Measurements from ENCODE around the gene RTCB.
A peak's percentile ranks its signal among the peaks of the same experiment; 100 is the strongest.

RTCB gene

DNA sequence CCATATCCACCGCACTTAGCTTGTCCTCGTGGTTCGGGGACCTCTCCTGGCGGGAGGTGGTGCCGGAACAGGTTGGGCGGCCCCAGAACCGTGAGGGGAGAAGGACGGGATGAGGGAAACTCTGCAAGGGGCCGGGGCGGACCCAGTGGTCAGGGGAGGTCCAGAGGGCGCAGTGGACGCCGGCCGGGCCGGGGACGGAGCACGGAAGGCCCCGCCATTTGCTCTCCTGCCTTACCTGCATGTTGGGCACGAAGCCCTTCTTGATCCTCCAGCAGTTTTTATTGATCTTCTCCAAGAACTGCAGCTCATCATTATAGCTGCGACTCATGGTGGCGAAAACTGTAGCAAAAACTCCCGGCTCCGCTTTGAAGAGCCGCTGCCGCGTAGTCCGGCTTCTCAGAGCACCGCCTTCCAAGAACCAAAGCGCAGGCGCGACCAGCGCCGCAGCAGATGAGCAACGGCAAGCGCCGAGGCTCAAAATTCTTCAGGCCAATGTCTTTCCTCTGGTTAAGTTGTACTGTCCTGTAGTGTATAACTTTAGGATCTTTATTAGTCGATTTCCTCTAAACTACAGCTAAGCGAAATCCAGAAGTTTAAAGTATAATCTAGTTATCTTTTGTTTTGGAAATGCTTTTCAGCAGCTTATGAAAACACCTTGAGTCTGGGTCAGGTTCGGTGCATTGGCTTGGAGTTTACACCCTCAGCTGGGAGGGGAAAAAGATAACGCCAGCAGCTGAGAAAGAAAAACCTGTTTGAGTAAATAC lies at the start of gene RTCB:
RTCB (minus strand) TSS at position 419 of the 764 bp plus-strand sequence; CDS start at position 328, 91 bp downstream.
- peak; percentile 84 for DNase-seq

DNA sequence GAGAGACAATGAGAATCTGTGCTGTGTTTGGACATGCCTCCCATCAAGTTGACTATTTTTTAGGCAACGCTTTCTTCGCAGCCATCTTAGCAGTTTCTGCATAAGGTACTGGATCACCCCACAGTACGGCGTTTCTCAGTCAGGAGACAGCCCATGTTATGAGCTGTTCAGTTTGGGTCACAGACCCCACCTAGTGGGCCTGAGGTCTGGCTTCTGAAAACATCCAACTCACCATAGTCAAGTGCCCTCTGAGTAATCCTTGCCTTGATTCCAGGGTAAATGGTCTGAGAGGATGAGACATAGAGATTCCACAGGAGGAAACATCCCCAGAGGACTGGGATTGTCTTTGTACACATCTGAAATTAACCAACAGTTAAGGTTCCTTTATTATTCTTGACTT lies 45.0 kb upstream of the RTCB start:
- no peak for DNase-seq

DNA sequence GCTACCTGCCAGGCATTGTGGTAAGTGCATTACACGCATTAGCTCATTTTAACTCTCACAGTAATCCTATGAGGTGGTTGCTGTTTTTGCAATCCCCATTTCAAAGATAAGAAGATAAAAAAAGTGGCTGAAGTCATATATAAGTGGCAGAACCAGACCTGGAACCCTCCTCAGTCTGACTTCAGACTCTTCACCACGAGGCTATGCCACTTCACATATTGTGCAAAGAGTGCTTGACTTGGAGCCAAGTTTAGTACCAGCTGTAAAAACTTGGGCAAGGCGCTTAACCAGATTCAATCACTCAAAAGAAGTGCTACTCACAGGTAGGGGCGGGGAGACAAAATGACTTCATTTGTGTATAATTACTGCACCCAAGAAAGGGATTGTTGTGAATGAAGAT lies 36.9 kb upstream of the RTCB start:
- no peak for DNase-seq

DNA sequence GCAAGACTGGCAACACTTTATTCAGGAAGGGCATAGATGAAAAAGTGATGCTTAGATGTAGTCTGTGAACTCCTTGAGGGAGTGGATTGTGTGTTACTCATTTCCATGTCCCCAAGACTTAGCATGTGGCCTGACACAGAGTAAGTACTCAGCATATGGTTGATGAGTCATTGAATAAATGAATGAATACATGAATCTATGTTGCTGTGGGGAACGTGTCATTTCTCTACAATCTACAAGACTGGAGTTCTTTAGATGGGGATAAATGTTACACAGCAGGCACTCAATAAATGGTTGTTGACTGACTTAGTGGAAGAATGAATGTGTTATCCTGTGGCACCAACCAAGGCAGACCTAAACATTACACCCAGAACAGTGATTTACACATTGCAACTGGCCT lies 34.3 kb upstream of the RTCB start:
- DNase-seq, result no peak

DNA sequence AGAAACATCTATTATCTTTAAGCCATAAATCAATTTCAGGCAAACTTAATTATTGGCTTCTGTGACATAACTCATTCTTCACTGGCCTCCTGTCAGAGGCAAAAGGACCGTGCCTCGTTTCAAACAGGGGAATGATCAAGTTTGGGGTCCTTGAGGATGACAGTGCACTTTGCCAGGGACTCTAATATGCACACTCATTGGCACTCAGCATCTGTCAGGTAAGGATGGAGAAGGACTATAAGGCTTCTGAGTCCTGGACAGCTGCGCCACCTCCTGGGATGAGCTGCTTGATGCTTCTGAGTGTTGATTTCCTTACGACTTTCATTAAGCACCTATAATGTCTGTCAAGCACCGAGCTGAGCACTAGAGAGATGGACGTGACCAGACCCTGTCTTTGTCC lies 32.0 kb upstream of the RTCB start:
- no peak for DNase-seq

DNA sequence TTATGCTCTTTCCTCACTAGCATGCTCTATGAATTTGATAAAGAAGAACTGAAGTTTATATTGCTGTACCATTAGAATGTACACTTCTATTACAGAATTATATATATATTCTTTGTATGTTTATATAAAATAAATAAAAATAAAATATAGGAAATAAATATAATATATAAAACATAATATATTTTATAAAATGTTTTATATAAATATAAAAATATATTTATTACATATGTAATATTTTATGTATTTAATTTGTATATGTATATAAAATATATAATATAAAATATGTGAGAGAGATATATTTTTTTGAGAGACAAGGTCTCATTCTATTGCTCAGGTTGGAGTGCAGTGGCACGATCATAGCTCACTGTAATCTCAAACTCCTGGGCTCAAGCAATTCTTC lies 18.3 kb upstream of the RTCB start:
- no peak for DNase-seq

DNA sequence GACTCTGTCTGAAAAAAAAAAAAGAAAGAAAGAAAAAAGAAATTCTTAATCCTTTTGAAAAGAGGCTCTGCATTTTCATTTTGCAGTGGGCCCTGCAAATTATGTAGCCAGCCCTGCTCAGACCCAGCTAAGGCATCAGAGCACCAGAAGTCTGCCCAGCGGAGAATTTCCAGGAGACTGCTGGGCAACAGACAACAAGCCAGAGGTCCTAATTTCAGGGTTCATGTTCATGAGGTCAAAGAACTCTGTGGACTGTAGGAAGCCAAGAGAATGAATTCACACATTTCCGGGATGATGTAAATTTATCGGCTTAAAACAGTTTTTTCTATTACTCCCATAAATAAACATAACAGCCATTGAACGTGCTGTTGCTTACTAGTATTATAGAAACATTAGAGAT lies 14.8 kb upstream of the RTCB start:
- no peak for DNase-seq

DNA sequence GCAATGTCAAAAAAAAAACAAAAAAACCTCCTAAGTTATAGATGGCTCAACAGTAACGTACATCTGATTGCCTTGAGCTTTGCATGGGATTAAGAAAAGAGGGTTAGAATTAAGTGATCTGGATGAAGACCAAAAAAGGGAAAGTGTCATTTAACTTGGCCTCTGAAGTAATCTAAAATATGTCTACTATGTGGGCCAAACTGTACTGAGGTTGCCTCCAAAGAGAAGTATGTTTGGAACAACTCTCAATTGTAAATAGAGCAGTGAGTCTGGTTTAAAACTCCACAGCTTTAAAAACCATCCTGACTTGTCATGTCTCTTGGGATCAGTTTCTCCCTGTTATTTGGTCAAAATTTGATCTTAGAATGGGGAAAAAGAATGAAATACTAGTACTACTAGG lies 11.6 kb upstream of the RTCB start:
- DNase-seq, result no peak

DNA sequence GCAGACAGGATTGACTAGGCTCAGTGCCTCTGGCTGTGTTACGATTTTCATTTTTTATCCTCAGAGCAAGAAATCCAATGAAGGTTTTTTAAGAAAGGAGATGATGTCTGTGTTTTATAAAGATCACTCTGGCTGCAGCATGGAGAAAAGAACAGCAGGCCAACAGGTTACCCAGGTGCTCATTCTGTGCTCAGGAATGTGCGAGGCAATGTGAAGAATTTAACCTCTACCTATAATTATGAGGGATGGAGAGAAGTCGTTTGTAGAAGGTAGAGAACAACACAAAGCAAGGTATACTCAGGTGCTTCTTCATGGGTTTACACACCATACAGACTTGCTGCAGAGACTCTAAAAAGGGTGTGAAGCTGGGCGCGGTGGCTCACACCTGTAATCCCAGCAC lies 10.0 kb upstream of the RTCB start:
- DNase-seq, result no peak

DNA sequence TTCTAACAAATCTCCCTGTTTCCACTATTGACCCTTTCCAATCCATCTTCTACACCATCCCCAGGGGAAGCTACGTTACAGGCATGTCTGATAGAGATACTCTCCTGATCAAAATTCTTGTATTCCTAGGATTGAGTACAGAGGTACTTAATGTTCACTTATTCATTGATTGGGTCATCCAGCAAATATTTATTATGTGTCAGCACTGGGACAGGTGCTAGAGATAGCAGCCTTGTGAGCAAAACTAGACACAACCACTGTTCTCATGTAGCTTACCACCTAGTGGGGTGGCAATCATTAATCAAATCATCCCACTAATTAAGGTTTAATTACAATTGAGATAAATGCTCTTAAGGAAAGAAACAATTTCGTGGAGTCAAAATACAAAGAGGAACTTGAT lies 9.4 kb upstream of the RTCB start:
- no peak for DNase-seq

DNA sequence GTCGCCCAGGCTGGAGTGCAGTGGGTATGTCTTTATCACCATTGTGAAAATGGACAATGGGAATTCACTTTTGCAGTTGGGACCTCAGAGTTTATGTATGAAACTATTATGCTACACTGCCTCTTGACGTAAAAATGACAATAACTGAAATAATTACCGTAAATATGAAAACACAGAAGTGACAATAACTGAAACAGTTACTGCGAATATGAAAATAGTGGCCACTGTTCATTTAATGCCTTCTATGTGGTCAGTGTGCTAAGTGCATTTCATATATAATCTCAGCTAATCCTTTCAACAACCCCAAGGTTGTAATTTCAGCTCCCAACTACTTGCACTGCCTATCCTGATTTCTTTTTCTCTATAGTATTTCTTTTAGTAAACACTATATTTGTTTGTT lies 5.9 kb upstream of the RTCB start:
- no peak for DNase-seq

DNA sequence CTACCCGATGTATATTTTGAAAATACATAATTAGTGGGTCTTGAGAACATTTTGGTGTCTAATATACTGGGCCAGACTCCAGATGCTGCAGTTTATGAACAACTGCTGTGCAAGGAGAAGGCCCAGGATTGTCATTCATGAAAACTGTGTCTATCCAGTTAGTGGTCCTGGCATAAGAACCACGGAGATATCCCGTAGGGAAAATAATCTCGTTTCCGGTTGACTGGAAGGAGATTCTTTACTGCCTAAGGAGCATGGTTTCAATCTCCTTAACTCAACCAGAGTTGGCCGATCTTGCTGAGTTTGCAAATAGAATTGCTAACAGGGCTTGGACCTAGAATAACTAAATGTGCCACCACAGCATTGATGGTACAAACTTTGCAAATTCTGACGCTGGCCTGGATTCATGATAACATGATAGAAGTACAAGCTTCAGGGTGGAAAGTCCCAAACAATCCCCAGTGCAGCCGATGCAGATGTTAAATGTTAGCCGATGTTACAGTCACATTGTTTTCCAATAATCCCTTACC lies 4.6 kb upstream of the RTCB start:
- DNase-seq, result no peak

DNA sequence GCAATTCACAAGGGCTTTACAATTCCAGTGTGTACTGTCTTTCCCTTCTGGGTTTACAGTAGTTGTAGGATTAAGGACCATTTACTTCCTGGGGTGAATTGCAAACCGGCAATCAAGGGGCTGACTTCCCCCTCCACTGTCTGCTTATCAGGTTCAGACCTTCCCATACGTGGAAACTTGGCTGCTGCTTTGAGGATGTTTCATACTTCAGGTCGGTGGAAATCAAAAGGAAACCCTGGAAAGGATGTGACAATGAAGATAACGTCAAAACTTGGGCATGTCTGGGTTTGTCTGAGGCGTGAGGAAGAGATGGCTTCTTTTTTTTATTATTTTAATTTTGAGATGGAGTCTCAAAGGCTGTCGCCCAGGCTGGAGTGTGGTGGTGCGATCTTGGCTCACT lies 2.1 kb upstream of the RTCB start:
- no peak for DNase-seq

DNA sequence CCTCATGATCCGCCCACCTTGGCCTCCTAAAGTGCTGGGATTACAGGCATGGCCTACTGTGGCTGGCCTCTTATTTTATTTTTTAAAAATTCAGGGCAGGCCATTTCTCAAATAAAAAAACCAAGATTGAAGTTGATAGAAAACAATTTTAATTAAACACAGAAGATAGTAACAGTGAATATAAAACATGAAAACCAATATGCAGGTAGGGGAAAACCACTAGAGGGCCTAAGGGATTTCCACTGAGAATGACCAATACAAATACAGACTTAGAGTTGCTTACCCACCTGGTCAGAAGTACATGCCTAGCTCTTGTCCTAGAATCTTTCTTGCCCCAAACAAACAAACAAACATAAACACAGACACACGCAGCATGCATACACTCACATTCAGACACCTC lies 1.7 kb upstream of the RTCB start:
- no peak for DNase-seq

DNA sequence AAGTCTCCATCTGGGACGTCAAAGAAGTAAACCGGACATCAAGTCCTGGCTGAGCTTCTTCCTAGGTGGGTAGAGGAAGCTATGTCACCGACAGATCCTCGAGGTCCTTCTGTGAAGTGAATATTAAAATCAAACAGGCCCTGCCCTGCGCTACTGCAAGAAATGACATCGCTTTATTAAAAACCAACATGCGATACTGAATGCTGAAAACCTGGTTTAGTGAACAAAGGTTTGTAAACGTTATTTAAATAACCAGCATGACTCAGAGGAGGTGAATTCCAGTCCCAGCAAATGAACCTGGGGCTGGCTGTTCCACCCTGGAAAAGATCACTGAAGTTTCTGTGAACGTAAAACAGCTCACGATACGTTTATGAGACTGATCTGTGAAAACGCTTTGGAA lies 645 bp downstream of the RTCB start:
- DNase-seq, result no peak

DNA sequence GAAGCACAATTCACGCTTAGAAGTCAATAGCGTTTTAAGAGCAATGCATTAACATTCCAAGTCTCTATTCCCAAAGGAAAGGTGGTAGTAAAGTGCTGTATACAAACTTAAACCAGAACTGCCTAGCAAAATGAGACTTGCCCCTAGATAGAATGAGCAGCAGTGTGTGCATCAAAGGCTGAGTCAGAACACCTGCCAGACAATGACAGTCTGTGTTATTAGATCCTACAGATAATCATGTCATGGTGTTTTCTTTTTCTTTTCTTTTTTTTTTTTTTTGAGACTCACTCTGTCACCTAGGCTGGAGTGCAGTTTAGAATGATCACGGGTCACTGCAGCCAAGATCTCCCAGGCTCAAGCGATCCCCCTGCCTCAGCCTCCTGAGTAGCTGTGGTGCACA lies 1.6 kb downstream of the RTCB start:
- DNase-seq, result no peak

DNA sequence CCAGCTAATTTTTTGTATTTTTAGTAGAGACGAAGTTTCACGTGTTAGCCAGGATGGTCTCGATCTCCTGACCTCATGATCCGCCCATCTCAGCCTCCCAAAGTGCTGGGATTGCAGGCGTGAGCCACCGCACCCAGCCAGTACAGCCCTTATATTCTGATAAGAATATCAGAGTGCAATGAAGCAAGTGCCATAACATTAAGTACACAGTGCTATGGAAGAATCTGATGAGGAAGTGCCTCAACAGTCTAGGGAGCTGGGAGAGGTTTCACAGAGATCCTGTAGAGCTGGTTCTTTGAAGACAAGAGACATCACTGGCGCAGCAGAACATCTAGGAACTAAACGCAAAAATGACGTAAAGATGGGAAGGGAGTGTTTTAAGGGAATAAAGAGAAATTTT lies 2.1 kb downstream of the RTCB start:
- DNase-seq, result no peak

DNA sequence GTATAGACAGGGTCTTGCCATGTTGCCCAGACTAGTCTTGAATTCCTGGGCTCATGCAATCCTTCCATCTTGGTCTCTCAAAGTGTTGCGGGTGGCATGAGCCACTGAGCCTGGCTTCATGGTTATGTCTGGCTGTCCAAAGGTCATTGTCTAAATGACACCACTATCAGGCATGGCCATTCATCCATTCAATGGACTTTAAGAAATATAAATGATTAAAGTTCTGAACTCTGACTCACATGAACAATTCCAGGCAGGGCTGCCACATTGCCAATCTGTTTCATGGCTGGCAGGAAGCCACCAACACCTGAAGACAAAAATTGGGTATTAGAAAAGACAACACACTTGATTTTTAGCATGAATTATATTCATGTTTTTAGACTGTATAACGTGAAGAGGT lies 4.1 kb downstream of the RTCB start:
- no peak for DNase-seq

DNA sequence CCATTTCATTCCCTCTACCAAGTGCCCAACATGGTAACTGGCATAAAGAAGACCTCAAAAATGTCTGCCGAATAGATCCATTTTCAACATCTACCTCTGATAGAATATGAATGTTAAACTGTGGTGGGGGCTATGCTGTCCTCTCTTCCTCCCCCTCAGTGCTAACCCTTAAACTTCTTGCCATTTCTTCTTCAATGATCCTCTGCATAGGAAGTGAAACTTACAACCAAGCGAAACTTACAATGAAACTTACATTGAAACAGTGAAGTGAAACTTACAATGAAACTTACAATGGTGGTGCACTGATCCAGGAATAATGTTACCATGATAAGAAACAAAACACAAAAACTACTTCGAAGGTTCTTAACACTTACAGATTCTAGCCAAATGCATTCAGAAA lies 4.7 kb downstream of the RTCB start:
- no peak for DNase-seq

DNA sequence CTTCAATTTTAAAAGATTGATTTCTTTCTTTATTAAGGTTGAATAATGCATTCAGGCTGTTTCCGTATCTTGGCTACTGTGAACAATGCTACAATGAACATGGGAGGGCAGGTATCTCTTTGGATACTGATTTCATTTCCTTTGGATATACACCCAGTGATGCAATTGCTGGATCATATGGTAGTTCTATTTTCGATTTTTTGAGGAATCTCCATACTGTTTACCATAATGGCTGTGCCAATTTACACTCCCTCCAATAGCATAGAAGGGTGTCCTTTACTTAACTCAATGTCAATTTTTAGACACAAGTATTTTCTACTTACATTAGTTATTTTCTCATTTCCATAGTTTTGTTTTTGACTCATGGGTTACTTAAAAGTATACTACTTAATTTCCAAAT lies 8.0 kb downstream of the RTCB start:
- DNase-seq, result no peak

DNA sequence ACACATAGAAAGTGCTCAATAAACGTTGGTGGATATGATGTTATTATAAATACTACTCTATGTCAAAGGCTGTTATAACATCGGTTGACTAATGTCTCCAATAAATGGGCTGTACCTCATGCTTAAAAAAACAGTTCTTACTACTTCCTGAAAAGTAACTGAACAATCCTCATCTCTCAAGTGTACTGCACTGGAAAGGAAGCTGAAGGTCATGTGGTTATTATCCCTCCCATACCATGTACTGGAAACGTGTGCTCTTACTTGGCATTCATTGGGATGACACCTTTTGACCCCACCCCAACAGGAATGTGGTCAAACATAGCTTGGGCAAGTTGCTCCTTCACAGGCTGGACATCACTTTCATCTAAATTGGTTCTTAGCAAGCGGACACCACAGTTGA lies 10.6 kb downstream of the RTCB start:
- no peak for DNase-seq

DNA sequence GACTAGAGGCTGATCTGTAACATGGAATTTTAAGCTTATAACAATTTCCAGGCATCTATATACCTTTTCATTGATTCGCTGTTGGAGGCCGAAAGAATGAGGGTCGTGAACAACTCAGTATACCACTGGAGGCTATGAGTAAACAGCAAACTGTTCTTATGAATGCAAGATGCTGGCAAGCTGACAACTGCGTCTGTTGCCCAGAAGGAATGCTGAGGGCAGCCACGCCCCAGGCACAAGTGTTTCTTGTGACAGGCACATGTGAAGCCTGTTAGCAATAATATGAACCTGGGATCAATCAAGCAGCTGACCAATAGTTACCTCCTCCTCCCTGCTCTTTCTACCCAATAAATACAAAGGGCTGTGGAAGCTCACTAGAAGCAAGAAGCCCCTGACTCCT lies 15.3 kb downstream of the RTCB start:
- DNase-seq, result no peak

DNA sequence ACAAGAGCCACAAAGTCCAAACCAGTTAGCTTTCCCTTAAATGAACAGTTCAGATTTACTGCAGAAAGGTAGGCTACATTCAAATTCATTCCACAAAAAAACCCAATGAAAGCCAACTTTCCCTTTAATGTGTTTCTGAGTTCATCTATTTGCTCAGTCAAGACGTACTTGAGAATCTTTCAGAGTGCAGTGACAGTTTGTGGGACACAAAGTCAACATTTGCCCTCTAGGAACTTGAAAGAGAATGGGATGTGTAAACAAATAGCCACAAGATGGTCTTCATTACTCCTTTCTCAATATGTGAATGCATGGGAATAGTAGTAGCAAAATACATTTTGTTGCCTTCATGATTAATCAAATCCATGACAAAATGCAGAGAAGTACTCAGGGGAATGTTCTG lies 15.8 kb downstream of the RTCB start:
- DNase-seq, result no peak

DNA sequence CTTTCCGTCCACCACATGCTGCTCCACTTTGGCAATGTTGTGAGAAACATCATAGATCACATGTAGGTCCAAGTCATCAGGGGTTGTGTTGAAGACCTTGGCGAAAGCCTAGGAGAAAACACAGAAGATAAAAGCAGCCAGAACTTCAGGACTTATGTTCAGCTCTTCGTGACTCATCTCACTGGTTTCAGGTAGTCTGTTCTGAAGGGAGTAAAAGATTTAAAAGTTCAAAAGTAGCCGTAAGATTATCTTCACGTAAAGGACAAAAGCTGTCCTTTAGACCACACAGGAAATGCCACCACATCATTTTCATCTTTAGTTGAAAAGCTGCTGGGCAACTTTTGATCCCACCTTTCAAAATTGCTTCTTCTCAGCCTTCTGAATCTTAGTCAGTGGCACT lies 16.9 kb downstream of the RTCB start:
- no peak for DNase-seq

DNA sequence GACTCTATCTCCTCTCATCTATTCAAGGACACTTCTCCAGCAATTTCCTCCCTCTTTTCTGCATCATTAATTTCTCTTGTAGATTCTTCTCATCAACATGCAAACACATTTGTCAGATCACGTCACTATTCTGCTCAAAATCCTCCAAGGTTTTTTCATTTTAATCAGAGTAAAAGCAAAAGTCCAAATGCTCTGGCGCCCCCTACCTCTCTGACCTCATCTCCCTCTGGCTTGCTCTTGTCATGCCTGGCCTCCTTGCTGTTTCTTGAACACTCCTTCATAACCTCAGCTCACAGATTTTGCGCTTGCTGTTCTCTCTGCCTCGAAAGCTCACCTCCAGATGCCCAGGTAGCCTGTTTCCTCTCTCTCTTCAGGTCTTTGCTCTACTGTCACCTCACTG lies 22.4 kb downstream of the RTCB start:
- DNase-seq, result no peak

Data from NCI-H1436 (cell line).